Adrenal gland (tissue), 5 donors: Measurements from ENCODE around the gene ZMYM2.

Experiments used
- POLR2A ChIP-seq, 2 donors: fragments of 450-650 bp; IDR thresholded peaks; one replicate each; pipeline ENCODE4 v1.6.1; 2017; ENCODE audit warnings: antibody characterized with exemption in 2 of 2, mild to moderate bottlenecking in 2 of 2, moderate library complexity in 1 of 2
- TF ChIP-seq, protein P1 (sequence below), 6 experiments: fragments of 450-650 bp in 4 of 6; fragments of 200-600 bp in 2 of 6; sonication (generic) in 1 of 6; IDR thresholded peaks; 1 replicate in 5 of 6; 2 replicates in 1 of 6; pipeline versions ENCODE4 v1.5.1 to v1.8.0; 2016 to 2021; ENCODE audit warnings: antibody characterized with exemption in 6 of 6, mild to moderate bottlenecking in 2 of 6, moderate library complexity in 1 of 6
- donor health status: DM: no; HTN: no; CAD: no.

DNA sequence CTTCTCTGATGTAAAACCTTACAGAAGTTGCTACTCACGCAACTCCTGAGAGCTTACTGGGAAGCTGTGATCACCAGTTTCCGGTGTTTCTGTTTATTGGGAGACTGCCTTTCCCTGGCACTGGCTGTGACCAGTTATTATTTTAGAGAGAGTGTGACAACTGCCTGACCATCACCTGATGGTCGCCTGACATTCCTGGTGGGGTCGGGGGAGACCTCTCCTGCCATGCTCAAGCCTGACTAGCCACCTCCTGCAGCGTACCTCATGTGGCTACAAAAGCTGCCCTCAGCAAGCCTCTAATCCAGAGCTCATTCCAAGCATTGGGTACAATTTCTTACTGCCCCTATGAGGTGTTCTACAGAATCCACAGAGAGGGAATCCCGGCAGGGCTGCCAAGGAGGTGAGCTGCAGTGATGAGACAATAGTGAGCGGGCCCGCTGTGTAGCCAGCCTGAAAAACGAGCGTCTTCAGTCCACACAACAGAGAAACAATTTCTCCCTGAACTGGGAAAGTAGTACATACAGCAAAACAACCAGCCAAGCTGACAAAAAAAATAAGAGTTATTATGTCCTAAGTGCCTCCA is 173.6 kb downstream of the ZMYM2 start:
- TF ChIP-seq, protein P1, sequence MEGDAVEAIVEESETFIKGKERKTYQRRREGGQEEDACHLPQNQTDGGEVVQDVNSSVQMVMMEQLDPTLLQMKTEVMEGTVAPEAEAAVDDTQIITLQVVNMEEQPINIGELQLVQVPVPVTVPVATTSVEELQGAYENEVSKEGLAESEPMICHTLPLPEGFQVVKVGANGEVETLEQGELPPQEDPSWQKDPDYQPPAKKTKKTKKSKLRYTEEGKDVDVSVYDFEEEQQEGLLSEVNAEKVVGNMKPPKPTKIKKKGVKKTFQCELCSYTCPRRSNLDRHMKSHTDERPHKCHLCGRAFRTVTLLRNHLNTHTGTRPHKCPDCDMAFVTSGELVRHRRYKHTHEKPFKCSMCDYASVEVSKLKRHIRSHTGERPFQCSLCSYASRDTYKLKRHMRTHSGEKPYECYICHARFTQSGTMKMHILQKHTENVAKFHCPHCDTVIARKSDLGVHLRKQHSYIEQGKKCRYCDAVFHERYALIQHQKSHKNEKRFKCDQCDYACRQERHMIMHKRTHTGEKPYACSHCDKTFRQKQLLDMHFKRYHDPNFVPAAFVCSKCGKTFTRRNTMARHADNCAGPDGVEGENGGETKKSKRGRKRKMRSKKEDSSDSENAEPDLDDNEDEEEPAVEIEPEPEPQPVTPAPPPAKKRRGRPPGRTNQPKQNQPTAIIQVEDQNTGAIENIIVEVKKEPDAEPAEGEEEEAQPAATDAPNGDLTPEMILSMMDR (IDR thresholded peaks at IDR 0.05), result no peak
- no peak for TF ChIP-seq POLR2A (IDR thresholded peaks at IDR 0.05)
